Measurements from ENCODE around the gene CCL27.
A peak's percentile ranks its signal among the peaks of the same experiment; 100 is the strongest.

CCL27 gene

DNA sequence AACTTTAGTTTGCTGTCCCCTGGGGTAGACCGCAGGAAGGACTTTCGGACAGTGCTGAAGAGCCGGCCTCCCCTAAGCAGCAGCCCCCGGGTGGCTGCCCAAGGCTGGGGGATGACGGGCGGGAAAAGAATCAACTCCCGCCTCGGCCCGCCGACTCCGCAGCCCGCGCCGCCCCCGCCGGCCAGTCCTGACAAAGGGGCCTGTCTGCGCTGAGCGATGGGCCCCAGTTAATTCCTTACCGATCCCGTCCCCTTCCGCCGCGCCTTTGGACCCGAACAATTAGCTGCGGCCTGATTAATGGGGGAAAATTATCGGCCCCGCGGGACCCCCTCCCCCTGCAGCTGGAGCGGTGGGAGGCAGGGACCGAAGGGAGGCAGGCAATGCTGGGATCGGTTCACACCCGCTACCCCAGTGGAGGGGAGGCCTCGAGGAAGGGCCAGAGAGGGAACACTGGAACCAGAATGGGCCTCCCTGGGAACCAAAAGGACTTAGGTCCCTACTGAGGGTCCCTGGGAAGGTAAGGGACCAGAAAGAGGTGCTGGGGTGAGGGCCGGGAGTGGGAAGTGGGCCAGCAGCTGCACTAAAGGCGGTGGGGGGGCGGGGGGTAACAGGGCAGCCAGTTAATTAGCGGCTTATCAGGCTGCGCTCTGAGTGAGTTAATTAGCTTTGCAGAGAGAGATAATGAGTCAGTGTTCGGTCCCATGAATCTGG lies 37.8 kb downstream of the CCL27 start:
- DNase-seq: no peak

DNA sequence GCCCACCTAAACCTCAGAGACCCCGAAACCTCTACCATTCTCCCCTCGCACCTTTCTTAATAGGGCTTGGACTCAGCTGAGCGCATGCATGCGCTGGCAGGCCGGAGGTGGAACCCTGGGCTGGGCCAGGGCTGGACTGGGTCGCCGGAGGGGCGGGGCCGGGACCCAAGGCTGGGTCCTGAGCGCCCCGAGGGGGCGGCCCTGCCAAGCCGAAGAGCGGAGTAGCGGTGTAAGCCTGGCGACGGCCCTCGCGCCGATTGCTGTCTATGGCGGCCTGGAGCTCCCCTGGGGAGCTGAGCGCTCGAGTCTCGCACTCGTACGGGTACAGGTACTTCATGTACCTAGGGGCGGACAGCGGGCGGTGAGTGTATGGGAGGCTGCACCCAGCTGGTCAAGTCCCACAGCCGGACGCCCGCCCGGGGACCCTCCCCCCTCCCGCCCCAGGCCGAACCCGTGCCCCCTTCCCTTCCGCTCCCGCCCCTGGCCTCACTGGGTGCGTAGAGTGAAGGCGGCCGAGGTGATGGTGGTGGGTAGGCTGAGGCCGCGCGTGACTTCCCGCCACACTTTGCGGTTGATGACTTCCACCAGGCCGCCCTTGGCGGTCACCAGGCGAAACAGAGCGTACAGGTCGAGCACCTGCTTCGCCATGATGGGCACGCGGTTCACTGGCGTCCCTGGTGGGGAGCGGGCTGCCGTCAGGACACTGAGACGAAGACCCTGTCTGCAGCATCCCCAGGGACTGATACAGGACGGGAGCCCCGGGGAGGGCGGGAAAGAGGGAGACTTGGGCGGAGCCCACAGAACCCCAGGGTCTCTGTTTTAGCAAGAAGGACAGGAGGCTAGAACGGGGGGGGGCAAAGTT lies 38.9 kb downstream of the CCL27 start:
- DNase-seq: no peak

GRCh38 chr9:34620061-34620994 lies 42.1 kb downstream of the CCL27 start, which contains the start of gene DCTN3:
TSS of gene DCTN3 (minus strand) at chr9:34620495. CDS start at chr9:34620464, 31 bp downstream.
- peak; percentile 95 for DNase-seq

GRCh38 chr9:34615132-34615531 lies 47.3 kb downstream of the CCL27 start:
- DNase-seq: no peak

GRCh38 chr9:34612788-34613390 lies 49.6 kb downstream of the CCL27 start:
- peak; percentile 72 for DNase-seq

Measured in HCEC 1CT (cell line).